HepG2 (cell line): ENCODE results near the gene RRAD. TPM values are rescaled to one million over a fixed set of nuclear protein-coding genes. Genes with fewer than 3 reads are reported as not detected.

ENCODE experiments used
- ATF1 ChIP-seq: IDR thresholded peaks from 2 replicates; pipeline ENCODE4 v1.6.1; 2016; ENCODE audit warnings: mild to moderate bottlenecking, control low read depth
- ELF4 ChIP-seq: sonication (generic); formaldehyde crosslinking; IDR thresholded peaks from 2 replicates; pipeline ENCODE4 v1.5.0; 2020; ENCODE audit warnings: missing genetic modification reagents, mild to moderate bottlenecking, moderate library complexity, borderline replicate concordance
- IRF2 ChIP-seq: IDR thresholded peaks from 2 replicates; pipeline ENCODE4 v1.6.1; 2018; ENCODE audit warnings: missing genetic modification reagents, missing compliant biosample characterization
- MAF1 ChIP-seq: sonication (generic); formaldehyde crosslinking; IDR thresholded peaks from 2 replicates; pipeline ENCODE4 v1.5.0; 2020; ENCODE audit warnings: missing genetic modification reagents, borderline replicate concordance
- MBD4 ChIP-seq: IDR thresholded peaks from 2 replicates; pipeline ENCODE4 v1.6.1; 2012; ENCODE audit warnings: low read length, inconsistent platforms, borderline replicate concordance
- MED1 ChIP-seq: sonication (generic); formaldehyde crosslinking; IDR thresholded peaks from 2 replicates; pipeline ENCODE4 v1.4.0; 2020; ENCODE audit warnings: missing genetic modification reagents
- NFIB ChIP-seq: sonication (generic); formaldehyde crosslinking; IDR thresholded peaks from 2 replicates; pipeline ENCODE4 v1.9.0; 2021; ENCODE audit warnings: missing genetic modification reagents, mild to moderate bottlenecking, borderline replicate concordance
- PHF8 ChIP-seq: sonication (generic); formaldehyde crosslinking; IDR thresholded peaks from 2 replicates; pipeline ENCODE4 v1.5.0; 2020; ENCODE audit warnings: missing genetic modification reagents
- POLR2A ChIP-seq, 2 experiments: IDR thresholded peaks; 2 replicates each; pipeline ENCODE4 v1.6.1; 2011; ENCODE audit warnings: low read depth in 2 of 2, low read length in 2 of 2, mild to moderate bottlenecking in 1 of 2, moderate library complexity in 1 of 2; ENCODE audit not compliant: insufficient read depth in 1 of 2
- TCF7L2 ChIP-seq: IDR thresholded peaks from 2 replicates; pipeline ENCODE4 v1.6.1; 2011; ENCODE audit warnings: mild to moderate bottlenecking, low read depth, low read length, moderate library complexity
- YEATS2 ChIP-seq: sonication (generic); formaldehyde crosslinking; IDR thresholded peaks from 2 replicates; pipeline ENCODE4 v1.4.0; 2020; ENCODE audit warnings: missing genetic modification reagents, borderline replicate concordance
- ZBTB25 ChIP-seq: IDR thresholded peaks from 2 replicates; pipeline ENCODE4 v1.6.1; 2018; ENCODE audit warnings: missing genetic modification reagents
- ZBTB26 ChIP-seq: IDR thresholded peaks from 2 replicates; pipeline ENCODE4 v1.6.1; 2016; ENCODE audit warnings: missing compliant biosample characterization, missing genetic modification reagents, borderline replicate concordance
- ZFYVE20 ChIP-seq: sonication (generic); formaldehyde crosslinking; IDR thresholded peaks from 2 replicates; pipeline ENCODE4 v1.8.0; 2023; ENCODE audit warnings: low read depth, mild to moderate bottlenecking, moderate library complexity, missing genetic modification reagents, borderline replicate concordance
- ZNF335 ChIP-seq: sonication (generic); formaldehyde crosslinking; IDR thresholded peaks from 2 replicates; pipeline ENCODE4 v1.4.0; 2020; ENCODE audit warnings: missing genetic modification reagents
- ZNF343 ChIP-seq: sonication (generic); formaldehyde crosslinking; IDR thresholded peaks from 2 replicates; pipeline ENCODE4 v1.4.0; 2020; ENCODE audit warnings: mild to moderate bottlenecking, missing genetic modification reagents
- ZNF407 ChIP-seq: sonication (generic); formaldehyde crosslinking; IDR thresholded peaks from one replicate; pipeline ENCODE4 v1.5.1; 2020; ENCODE audit warnings: mild to moderate bottlenecking, missing genetic modification reagents; ENCODE audit errors: not compliant biosample characterization
- ZNF546 ChIP-seq: sonication (generic); formaldehyde crosslinking; conservative IDR thresholded peaks from 2 replicates; pipeline ENCODE4 v1.8.1; 2023; ENCODE audit warnings: mild to moderate bottlenecking, missing genetic modification reagents
- ZNF605 ChIP-seq: sonication (generic); formaldehyde crosslinking; IDR thresholded peaks from 2 replicates; pipeline ENCODE4 v1.8.0; 2022; ENCODE audit warnings: mild to moderate bottlenecking, missing genetic modification reagents
- ZNF782 ChIP-seq: sonication (generic); formaldehyde crosslinking; IDR thresholded peaks from 2 replicates; pipeline ENCODE4 v1.4.0; 2020; ENCODE audit warnings: missing genetic modification reagents, mild to moderate bottlenecking, borderline replicate concordance
- ZSCAN12 ChIP-seq: sonication (generic); formaldehyde crosslinking; IDR thresholded peaks from 2 replicates; pipeline ENCODE4 v1.9.0; 2021; ENCODE audit warnings: mild to moderate bottlenecking, missing genetic modification reagents
- polyA plus RNA-seq, 8 experiments: library from polyadenylated mRNA; depleted of rRNA in 3 of 8; stranded (reverse) in 7 of 8; unstranded in 1 of 8; fragments of >200 nt; fragmentation: Illumina TruSeq in 4 of 8; extraction: Trizol in 4 of 8; gene quantifications; 2 replicates each; pipeline versions ENCODE4 v1.2.1 to v1.2.3, GENCODE V29; 2011 to 2016; ENCODE audit warnings: low read depth in 4 of 8, missing spikeins in 1 of 8, mixed read lengths in 1 of 8; ENCODE audit not compliant: insufficient read depth in 1 of 8
- total RNA-seq, 5 experiments: library from RNA; depleted of rRNA; stranded (reverse); fragments of >200 nt; fragmentation: Illumina TruSeq; extraction: Trizol; gene quantifications; 2 replicates each; pipeline ENCODE4 v1.2.3, GENCODE V29; 2016; ENCODE audit warnings: low read depth in 1 of 5

RRAD gene
- total and polyA plus RNA-seq, 2 of the 13 experiments (the other 11 are each of a cell fraction or from before 2014, with no cell fraction given) = 0.80 to 1.1 TPM

DNA sequence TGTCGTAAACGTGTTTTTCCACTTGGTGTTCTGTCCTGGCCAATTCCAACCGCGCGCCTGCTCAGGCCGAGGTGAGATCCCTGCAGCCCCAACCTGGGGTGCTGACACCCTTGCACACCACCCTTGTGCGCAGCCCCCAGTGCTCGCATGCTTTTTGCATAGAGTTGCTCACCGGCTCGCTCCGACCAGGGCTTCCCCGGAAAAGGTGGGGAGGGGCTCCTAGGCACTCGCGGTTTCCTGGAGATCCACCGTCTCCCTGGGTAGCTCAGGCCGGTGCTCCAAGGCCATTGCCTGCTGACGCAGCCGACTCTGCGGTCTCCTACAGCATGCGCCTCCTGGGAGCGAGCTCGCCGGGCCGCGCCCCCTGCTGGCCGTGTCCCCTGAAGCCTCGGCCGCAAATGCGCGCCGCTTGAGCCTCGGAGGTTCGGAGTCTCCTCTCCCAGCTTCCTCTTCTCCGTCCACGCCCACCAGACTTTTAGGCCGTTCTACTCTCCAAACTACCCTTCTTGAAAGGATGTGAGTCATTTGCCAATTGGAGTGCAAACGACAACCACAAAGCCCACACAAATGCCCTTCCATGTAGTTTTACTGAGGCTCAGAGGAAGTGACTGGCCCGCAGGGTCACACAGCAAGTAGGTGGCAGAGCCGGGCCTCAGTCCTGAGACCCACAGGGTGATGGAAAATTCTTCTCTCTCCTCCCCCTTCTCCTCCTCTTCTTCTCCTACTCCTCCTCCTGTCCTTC is 52.2 kb downstream of the RRAD start (continued):
- TF ChIP-seq NFIB (CRISPR knock-in tag) (no peak), ZNF782 (CRISPR knock-in tag) (no peak), ZBTB25 (no peak), ELF4 (no peak), ZNF343 (no peak), ZNF335 (peak; percentile 42; the same call in 1 of the 2 replicates), ZSCAN12 (CRISPR knock-in tag) (no peak), ZFYVE20 (no peak), IRF2 (peak; percentile 84), TCF7L2 (no peak), ZNF546 (CRISPR knock-in tag) (no peak), MBD4 (no peak), ZNF407 (CRISPR knock-in tag) (peak; percentile 87), POLR2A (IDR thresholded peaks at IDR 0.05; ENCODE audit: insufficient read depth in 1 of 2, low read depth in 2 of 2, low read length in 2 of 2) (no peak), MAF1 (CRISPR knock-in tag) (no peak), YEATS2 (CRISPR knock-in tag) (peak; percentile 56; the same call in 1 of the 2 replicates), PHF8 (CRISPR knock-in tag) (peak; percentile 52; the same call in 1 of the 2 replicates), ZBTB26 (CRISPR knock-in tag) (no peak; the same call in 1 of the 2 replicates), ATF1 (CRISPR knock-in tag) (no peak), ZNF605 (CRISPR knock-in tag) (peak; percentile 92), MED1 (CRISPR knock-in tag) (peak; percentile 68; the same call in 1 of the 2 replicates)
